Measurements from ENCODE around the gene TIAM1. TPM values are rescaled to one million over a fixed set of nuclear protein-coding genes. Genes with fewer than 3 reads are reported as not detected.

The TIAM1 gene
- total and polyA plus RNA-seq, 11 donors, result 0.31 to 9.4 (median 1.1) TPM

DNA sequence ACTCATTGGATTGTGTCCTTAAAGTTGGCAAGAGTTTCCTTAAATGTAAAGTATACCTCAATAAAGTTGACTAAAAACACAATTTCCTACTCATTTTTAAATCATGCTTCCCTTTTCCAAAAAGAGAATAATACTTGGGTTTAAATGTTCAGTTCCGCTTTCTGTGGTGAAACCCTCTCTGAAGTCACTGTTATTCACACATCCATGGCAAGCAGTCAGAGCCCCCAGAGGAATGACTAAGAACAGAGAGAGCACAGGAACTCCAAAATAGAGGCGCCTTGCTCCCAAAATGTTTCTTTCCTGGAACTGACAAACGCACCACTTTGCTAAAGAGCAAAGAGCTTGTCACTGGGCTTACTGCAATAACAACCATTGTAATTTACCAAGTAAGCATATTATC, 142.5 kb downstream of the TIAM1 start:
- DNase-seq, result peak in 4 of 5 donors; percentile 34 to 57 (median 48)
- TF ChIP-seq POLR2A (IDR thresholded peaks at IDR 0.05), result no peak
- TF ChIP-seq, protein P1, sequence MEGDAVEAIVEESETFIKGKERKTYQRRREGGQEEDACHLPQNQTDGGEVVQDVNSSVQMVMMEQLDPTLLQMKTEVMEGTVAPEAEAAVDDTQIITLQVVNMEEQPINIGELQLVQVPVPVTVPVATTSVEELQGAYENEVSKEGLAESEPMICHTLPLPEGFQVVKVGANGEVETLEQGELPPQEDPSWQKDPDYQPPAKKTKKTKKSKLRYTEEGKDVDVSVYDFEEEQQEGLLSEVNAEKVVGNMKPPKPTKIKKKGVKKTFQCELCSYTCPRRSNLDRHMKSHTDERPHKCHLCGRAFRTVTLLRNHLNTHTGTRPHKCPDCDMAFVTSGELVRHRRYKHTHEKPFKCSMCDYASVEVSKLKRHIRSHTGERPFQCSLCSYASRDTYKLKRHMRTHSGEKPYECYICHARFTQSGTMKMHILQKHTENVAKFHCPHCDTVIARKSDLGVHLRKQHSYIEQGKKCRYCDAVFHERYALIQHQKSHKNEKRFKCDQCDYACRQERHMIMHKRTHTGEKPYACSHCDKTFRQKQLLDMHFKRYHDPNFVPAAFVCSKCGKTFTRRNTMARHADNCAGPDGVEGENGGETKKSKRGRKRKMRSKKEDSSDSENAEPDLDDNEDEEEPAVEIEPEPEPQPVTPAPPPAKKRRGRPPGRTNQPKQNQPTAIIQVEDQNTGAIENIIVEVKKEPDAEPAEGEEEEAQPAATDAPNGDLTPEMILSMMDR (IDR thresholded peaks at IDR 0.05), result no peak
- intact Hi-C loops (cut with DNase I), result loop anchor here in 1 of 10 donors (10.0 kb wide), 1 partner anchor 63 kb away; no protein-coding TSS in a partner anchor
- H3K4me3 ChIP-seq, result no peak overlapping the region
- H3K27ac ChIP-seq, result peak overlapping the region in 7 of 12 donors; percentile 16 to 77 (median 49)
- WGBS, 4 donors, result 59 to 66% (median 63%) methylated on average over 3 of the region's 3 CpGs
- H3K27me3 ChIP-seq, result no peaks in the 10 kb centered on the region
- peaks cover 0 to 22% (median 2%) of the 10 kb centered on the region in 12 donors for H3K4me1 ChIP-seq
- no peaks in the 10 kb centered on the region for H3K36me3 ChIP-seq
- H3K9me3 ChIP-seq, result no peaks in the 10 kb centered on the region
- peak in 3 of 4 donors; percentile 90 to 96 (median 90) for ATAC-seq

DNA sequence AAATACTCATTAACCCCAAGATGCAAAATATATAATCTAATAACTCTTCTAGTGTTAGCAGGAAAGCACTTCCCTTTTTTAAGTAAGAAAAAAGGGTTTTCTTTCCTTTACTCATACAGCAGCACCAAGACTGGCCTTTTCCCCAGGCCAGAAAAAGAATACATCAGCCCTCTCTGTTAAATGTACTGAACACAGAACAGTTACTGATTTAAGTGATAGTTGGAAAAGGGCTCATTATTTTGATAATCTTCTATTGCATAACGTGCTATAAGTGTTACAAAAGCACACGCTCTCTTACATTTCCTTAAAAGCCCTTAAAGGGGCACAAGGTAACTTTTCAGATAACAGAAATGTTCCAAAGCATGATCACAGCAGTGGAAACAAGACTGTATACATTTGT, 142.9 kb downstream of the TIAM1 start:
- Histone ChIP-seq H3K4me3 (no peak overlapping the region), H3K36me3 (no peaks in the 10 kb centered on the region), H3K4me1 (peaks cover 0 to 22% (median 2%) of the 10 kb centered on the region in 12 donors), H3K27me3 (no peaks in the 10 kb centered on the region), H3K27ac (peak overlapping the region in 7 of 12 donors; percentile 16 to 77 (median 49)), H3K9me3 (no peaks in the 10 kb centered on the region)
- TF ChIP-seq, protein P1 (IDR thresholded peaks at IDR 0.05), result no peak
- TF ChIP-seq POLR2A (IDR thresholded peaks at IDR 0.05), result no peak
- 37 to 66% (median 48%) methylated on average over 2 of the region's 2 CpGs for WGBS, 4 donors
- intact Hi-C loops (cut with DNase I), result loop anchor here in 1 of 10 donors (10.0 kb wide), 1 partner anchor 64 kb away; no protein-coding TSS in a partner anchor
- peak in 1 of 4 donors; percentile 21 for ATAC-seq
- DNase-seq, result no peak

DNA sequence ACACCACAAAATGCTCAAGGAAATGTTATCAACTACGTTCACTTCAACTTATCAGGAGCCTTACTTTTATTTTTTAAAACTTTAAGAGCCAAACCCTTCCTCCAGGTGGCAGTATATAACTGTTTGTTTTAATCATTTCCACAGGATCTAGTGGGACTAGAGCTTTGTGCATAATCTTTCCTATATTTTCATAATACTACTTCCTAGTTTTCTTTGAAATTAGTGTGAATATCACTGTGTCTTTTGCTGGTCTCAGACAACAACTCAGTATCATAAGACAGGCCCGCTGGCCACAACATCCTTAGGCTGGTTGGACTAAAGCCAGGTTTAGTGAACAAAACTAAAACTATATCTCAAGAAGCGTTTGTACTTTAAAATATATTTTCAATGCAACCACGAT, 145.5 kb downstream of the TIAM1 start:
- Histone ChIP-seq H3K27me3 (no peaks in the 10 kb centered on the region), H3K4me3 (no peak overlapping the region), H3K4me1 (peaks cover 0 to 22% (median 2%) of the 10 kb centered on the region in 12 donors), H3K9me3 (no peaks in the 10 kb centered on the region), H3K36me3 (no peaks in the 10 kb centered on the region), H3K27ac (no peak overlapping the region)
- intact Hi-C loops (cut with DNase I), result loop anchor here (1.0 to 5.0 kb wide), 9 partner anchors 380 to 409 kb away; no protein-coding TSS in a partner anchor
- WGBS, 4 donors, result 42 to 53% (median 44%) methylated on average over 4 of the region's 4 CpGs
- TF ChIP-seq, protein P1 (IDR thresholded peaks at IDR 0.05), result peak; percentile 51 to 77 (median 64)
- TF ChIP-seq POLR2A (IDR thresholded peaks at IDR 0.05), result no peak
- ATAC-seq (peak in 3 of 4 donors; percentile 23 to 68 (median 27)), DNase-seq (no peak)

DNA sequence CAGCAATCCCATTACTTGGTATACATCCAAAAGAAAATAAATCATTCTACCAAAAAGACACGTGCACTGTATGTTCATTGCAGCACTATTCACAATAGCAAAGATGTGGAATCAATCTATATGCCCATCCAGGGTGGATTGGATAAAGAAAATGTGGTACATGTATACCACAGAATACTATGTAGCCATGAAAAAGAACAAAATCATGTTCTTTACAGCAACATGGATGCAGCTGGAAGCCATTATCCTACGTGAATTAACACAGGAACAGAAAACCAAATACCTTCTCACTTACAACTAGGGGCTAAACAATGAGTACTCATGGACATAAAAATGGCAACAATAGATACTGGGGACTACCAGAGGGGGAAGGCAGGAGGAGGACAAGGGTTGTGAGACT, 147.3 kb downstream of the TIAM1 start:
- H3K27me3 ChIP-seq, result no peaks in the 10 kb centered on the region
- no peak for ATAC-seq
- H3K27ac ChIP-seq, result no peak overlapping the region
- TF ChIP-seq, protein P1 (IDR thresholded peaks at IDR 0.05), result no peak
- no peak for TF ChIP-seq POLR2A (IDR thresholded peaks at IDR 0.05)
- no peaks in the 10 kb centered on the region for H3K9me3 ChIP-seq
- intact Hi-C loops (cut with DNase I), result loop anchor here in 5 of 10 donors (2.0 to 5.0 kb wide), 4 partner anchors 386 to 411 kb away; no protein-coding TSS in a partner anchor
- no peak for DNase-seq
- H3K4me1 ChIP-seq, result peaks cover 0 to 14% (median 2%) of the 10 kb centered on the region in 12 donors
- no peaks in the 10 kb centered on the region for H3K36me3 ChIP-seq
- H3K4me3 ChIP-seq, result no peak overlapping the region
- 91 to 97% (median 96%) methylated on average over 2 of the region's 2 CpGs for WGBS, 4 donors

Measured in heart left ventricle (tissue), 16 donors.